ENCODE results near the gene GBX2. TPM values are rescaled to one million over a fixed set of nuclear protein-coding genes. Genes with fewer than 3 reads are reported as not detected.

GBX2 gene
- total and polyA plus RNA-seq, 3 experiments from 2014 or later: not detected

- H3K4me1 ChIP-seq (ENCODE audit: insufficient read depth, low read length): no peaks in the 10 kb centered on the region
- no peak for DNase-seq
- Mint-ChIP-seq H3K27ac (no peak overlapping the region), H3K36me3 (no peaks in the 10 kb centered on the region), H3K27me3 (peaks cover 12 to 13% of the 10 kb centered on the region in 2 donors), H3K9me3 (peaks cover 0 to 2% (median 0%) of the 10 kb centered on the region in 5 donors), H3K4me1 (no peaks in the 10 kb centered on the region), H3K4me3 (no peak overlapping the region)
- no peaks in the 10 kb centered on the region for H3K27me3 ChIP-seq (ENCODE audit: insufficient read depth, low read length, poor library complexity, severe bottlenecking)
- H3K36me3 ChIP-seq (ENCODE audit: insufficient read depth, low read length): no peaks in the 10 kb centered on the region
- ChIA-PET POLR2A (no interaction called here), CTCF (no interaction called here)
- H3K4me3 ChIP-seq (ENCODE audit: low read length): no peak overlapping the region
- no peaks in the 10 kb centered on the region for H3K9me3 ChIP-seq (ENCODE audit: low read length)
- H3K27ac ChIP-seq (ENCODE audit: low read depth, low read length): no peak overlapping the region
Measured at GRCh38 chr2:236195726-236196125, 27.5 kb upstream of the GBX2 start.

DNA sequence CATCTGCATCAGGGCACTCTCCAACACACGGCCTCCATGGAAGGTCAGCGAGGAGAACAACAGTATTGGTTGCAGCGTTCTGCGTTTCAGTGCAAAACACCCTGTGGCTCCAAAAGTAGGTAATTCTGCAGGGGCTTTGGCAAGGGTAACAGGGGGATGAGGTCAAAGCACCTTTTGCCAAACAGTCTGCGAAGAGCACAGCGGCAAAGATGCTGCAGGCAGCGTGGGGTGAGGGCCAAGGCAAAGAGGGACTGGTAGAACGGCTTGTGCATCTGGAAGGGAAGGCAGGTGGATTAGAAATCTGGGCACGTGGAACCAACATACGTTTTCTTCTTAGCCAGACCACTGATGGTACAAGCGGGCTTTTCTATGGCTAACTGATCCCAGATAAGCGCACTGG, 26.6 kb upstream of the GBX2 start:
- Mint-ChIP-seq H3K9me3 (peaks cover 0 to 2% (median 0%) of the 10 kb centered on the region in 5 donors), H3K27ac (no peak overlapping the region), H3K36me3 (no peaks in the 10 kb centered on the region), H3K4me3 (no peak overlapping the region), H3K27me3 (peaks cover 11 to 13% of the 10 kb centered on the region in 2 donors), H3K4me1 (no peaks in the 10 kb centered on the region)
- CTCF ChIA-PET: no interaction called here
- POLR2A ChIA-PET: no interaction called here
- no peak overlapping the region for H3K27ac ChIP-seq (ENCODE audit: low read depth, low read length)
- no peak for DNase-seq
- no peaks in the 10 kb centered on the region for H3K27me3 ChIP-seq (ENCODE audit: insufficient read depth, low read length, poor library complexity, severe bottlenecking)
- H3K9me3 ChIP-seq (ENCODE audit: low read length): no peaks in the 10 kb centered on the region
- no peak overlapping the region for H3K4me3 ChIP-seq (ENCODE audit: low read length)
- H3K36me3 ChIP-seq (ENCODE audit: insufficient read depth, low read length): no peaks in the 10 kb centered on the region
- H3K4me1 ChIP-seq (ENCODE audit: insufficient read depth, low read length): no peaks in the 10 kb centered on the region

- POLR2A ChIA-PET: no interaction called here
- Histone ChIP-seq H3K4me3 (ENCODE audit: low read length) (no peak overlapping the region), H3K4me1 (ENCODE audit: insufficient read depth, low read length) (no peaks in the 10 kb centered on the region), H3K27ac (ENCODE audit: low read depth, low read length) (no peak overlapping the region), H3K9me3 (ENCODE audit: low read length) (no peaks in the 10 kb centered on the region), H3K27me3 (ENCODE audit: insufficient read depth, low read length, poor library complexity, severe bottlenecking) (no peaks in the 10 kb centered on the region), H3K36me3 (ENCODE audit: insufficient read depth, low read length) (no peaks in the 10 kb centered on the region)
- DNase-seq: no peak
- H3K27ac Mint-ChIP-seq: no peak overlapping the region
- H3K36me3 Mint-ChIP-seq: no peaks in the 10 kb centered on the region
- H3K4me3 Mint-ChIP-seq: no peak overlapping the region
- CTCF ChIA-PET: no interaction called here
- H3K27me3 Mint-ChIP-seq: peaks cover 5 to 10% of the 10 kb centered on the region in 2 donors
- H3K4me1 Mint-ChIP-seq: no peaks in the 10 kb centered on the region
- H3K9me3 Mint-ChIP-seq: peaks cover 0 to 2% (median 0%) of the 10 kb centered on the region in 5 donors
Measured at GRCh38 chr2:236193026-236193425, 24.8 kb upstream of the GBX2 start.

GRCh38 chr2:236190674-236191073, 22.5 kb upstream of the GBX2 start:
- H3K36me3 ChIP-seq (ENCODE audit: insufficient read depth, low read length): no peaks in the 10 kb centered on the region
- H3K9me3 ChIP-seq (ENCODE audit: low read length): no peaks in the 10 kb centered on the region
- Mint-ChIP-seq H3K27me3 (peaks cover 6 to 15% of the 10 kb centered on the region in 2 donors), H3K4me3 (no peak overlapping the region), H3K9me3 (peaks cover 0 to 2% (median 0%) of the 10 kb centered on the region in 5 donors), H3K36me3 (no peaks in the 10 kb centered on the region), H3K27ac (no peak overlapping the region), H3K4me1 (no peaks in the 10 kb centered on the region)
- POLR2A ChIA-PET: no interaction called here
- CTCF ChIA-PET: no interaction called here
- H3K4me3 ChIP-seq (ENCODE audit: low read length): no peak overlapping the region
- DNase-seq: no peak
- H3K27me3 ChIP-seq (ENCODE audit: insufficient read depth, low read length, poor library complexity, severe bottlenecking): no peaks in the 10 kb centered on the region
- H3K4me1 ChIP-seq (ENCODE audit: insufficient read depth, low read length): no peaks in the 10 kb centered on the region
- H3K27ac ChIP-seq (ENCODE audit: low read depth, low read length): no peak overlapping the region

GRCh38 chr2:236184701-236185100, 16.5 kb upstream of the GBX2 start:
- DNase-seq: no peak
- H3K27ac ChIP-seq (ENCODE audit: low read depth, low read length): no peak overlapping the region

DNA sequence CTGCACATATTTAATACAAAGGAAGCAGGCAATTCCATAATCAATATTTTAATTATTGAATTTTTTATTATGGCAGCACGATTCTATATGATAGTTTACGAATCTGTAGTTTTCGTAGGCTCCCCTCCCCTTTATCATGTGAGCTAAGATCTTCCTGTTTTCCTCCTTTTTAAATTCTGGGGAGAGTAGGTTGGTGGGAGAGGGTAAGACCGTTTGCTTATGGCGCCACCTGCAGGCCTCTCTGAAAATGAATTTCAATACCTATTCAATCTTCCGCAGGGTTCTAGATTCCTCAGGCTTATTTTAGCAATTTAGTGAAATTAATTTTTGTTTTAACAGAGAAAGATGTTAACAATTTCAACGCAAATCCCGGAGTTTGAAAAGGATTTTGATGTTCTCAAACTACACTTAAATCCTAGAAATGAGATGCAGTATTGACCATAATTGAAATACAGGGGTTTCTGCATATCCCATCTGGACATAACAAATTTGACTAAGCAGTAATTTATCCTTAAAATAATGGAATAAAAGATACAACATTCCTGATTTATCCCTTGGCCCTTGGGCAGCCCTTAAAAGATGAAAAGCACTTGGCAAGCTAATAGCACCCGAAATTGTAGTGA, 12.8 kb upstream of the GBX2 start:
- peaks cover 38 to 76% of the 10 kb centered on the region in 2 donors for H3K27me3 Mint-ChIP-seq
- H3K27ac ChIP-seq (ENCODE audit: low read depth, low read length): no peak overlapping the region
- ChIA-PET POLR2A (no interaction called here), CTCF (interaction anchor here (1.5 to 1.9 kb wide), 2 partner anchors 11 to 401 kb away, joined by 4 read pairs; no protein-coding TSS in a partner anchor)
- H3K9me3 ChIP-seq (ENCODE audit: low read length): no peaks in the 10 kb centered on the region
- H3K27me3 ChIP-seq (ENCODE audit: insufficient read depth, low read length, poor library complexity, severe bottlenecking): peaks cover 9% of the 10 kb centered on the region
- no peak overlapping the region for H3K27ac Mint-ChIP-seq
- H3K4me1 ChIP-seq (ENCODE audit: insufficient read depth, low read length): no peaks in the 10 kb centered on the region
- peaks cover 6 to 15% (median 13%) of the 10 kb centered on the region in 3 donors for H3K4me1 Mint-ChIP-seq
- H3K36me3 Mint-ChIP-seq: no peaks in the 10 kb centered on the region
- H3K4me3 ChIP-seq (ENCODE audit: low read length): no peak overlapping the region
- no peak overlapping the region for H3K4me3 Mint-ChIP-seq
- H3K36me3 ChIP-seq (ENCODE audit: insufficient read depth, low read length): no peaks in the 10 kb centered on the region
- DNase-seq: no peak
- peaks cover 0 to 5% (median 0%) of the 10 kb centered on the region in 5 donors for H3K9me3 Mint-ChIP-seq

More at GRCh38 chr2:236184701-236185100, 16.5 kb upstream of the GBX2 start:
- no peaks in the 10 kb centered on the region for H3K36me3 ChIP-seq (ENCODE audit: insufficient read depth, low read length)
- Mint-ChIP-seq H3K36me3 (no peaks in the 10 kb centered on the region), H3K27ac (no peak overlapping the region), H3K9me3 (peaks cover 0 to 5% (median 0%) of the 10 kb centered on the region in 5 donors), H3K27me3 (peaks cover 19 to 65% of the 10 kb centered on the region in 2 donors), H3K4me1 (peaks cover 1 to 9% (median 5%) of the 10 kb centered on the region in 3 donors), H3K4me3 (no peak overlapping the region)
- no peaks in the 10 kb centered on the region for H3K27me3 ChIP-seq (ENCODE audit: insufficient read depth, low read length, poor library complexity, severe bottlenecking)
- POLR2A ChIA-PET: no interaction called here
- H3K9me3 ChIP-seq (ENCODE audit: low read length): no peaks in the 10 kb centered on the region
- H3K4me1 ChIP-seq (ENCODE audit: insufficient read depth, low read length): no peaks in the 10 kb centered on the region
- no peak overlapping the region for H3K4me3 ChIP-seq (ENCODE audit: low read length)
- CTCF ChIA-PET: no interaction called here

DNA sequence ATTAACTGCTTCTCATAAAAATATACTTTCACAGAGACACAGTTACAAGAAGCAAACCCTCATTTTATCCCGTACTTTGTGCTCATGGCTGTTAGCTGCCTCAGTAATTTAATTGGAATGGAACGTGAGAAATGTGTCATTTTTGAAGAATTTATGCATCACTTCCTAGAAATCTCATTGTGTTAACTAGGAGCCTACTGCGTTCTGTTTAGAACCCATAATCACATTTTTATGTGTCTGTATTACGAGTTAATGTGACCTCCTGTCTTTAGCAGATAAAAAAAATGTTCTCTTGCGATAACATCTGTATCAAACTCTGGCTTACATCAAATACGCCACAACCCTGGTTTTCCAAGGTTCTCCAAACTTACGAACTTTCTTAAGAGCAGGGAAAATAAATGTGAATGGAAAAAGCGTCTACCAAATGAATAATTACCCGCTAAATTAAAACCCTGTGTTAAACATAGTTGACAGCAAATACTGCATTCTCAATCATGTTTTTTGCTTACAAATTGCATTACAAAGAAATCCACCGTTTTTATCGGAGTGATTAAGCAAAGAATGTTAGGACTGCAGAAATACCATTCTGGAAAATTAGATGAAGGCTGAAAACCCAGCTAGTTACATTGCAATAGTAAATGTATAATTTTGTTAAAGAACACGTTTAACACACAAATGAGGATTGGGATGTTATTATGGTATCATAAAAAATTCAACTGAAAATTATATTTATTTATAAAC, 12.1 kb upstream of the GBX2 start:
- H3K4me1 ChIP-seq (ENCODE audit: insufficient read depth, low read length): no peaks in the 10 kb centered on the region
- no peak overlapping the region for H3K27ac ChIP-seq (ENCODE audit: low read depth, low read length)
- ChIA-PET POLR2A (no interaction called here), CTCF (interaction anchor here (1.5 to 1.9 kb wide), 2 partner anchors 11 to 400 kb away, joined by 4 read pairs; no protein-coding TSS in a partner anchor)
- H3K27me3 Mint-ChIP-seq: peaks cover 42 to 78% of the 10 kb centered on the region in 2 donors
- H3K4me3 ChIP-seq (ENCODE audit: low read length): no peak overlapping the region
- no peaks in the 10 kb centered on the region for H3K36me3 Mint-ChIP-seq
- H3K4me1 Mint-ChIP-seq: peaks cover 6 to 15% (median 13%) of the 10 kb centered on the region in 3 donors
- H3K9me3 Mint-ChIP-seq: peaks cover 0 to 5% (median 0%) of the 10 kb centered on the region in 5 donors
- no peak overlapping the region for H3K4me3 Mint-ChIP-seq
- H3K27ac Mint-ChIP-seq: no peak overlapping the region
- no peak for DNase-seq
- H3K27me3 ChIP-seq (ENCODE audit: insufficient read depth, low read length, poor library complexity, severe bottlenecking): peaks cover 12% of the 10 kb centered on the region
- H3K36me3 ChIP-seq (ENCODE audit: insufficient read depth, low read length): no peaks in the 10 kb centered on the region
- H3K9me3 ChIP-seq (ENCODE audit: low read length): no peaks in the 10 kb centered on the region

All from CD8-positive, alpha-beta memory T cell (primary cell).